HepG2 (cell line): ENCODE measurements around the gene MND1. TPM values are rescaled to one million over a fixed set of nuclear protein-coding genes. Genes with fewer than 3 reads are reported as not detected.

ENCODE experiments used
- ATAC-seq: fragments of 200-7000 bp; cut with Tn5 transposase; 3 replicates; pipeline ENCODE4 v1.9.1; 2020; ENCODE audit warnings: mild to moderate bottlenecking, moderate library complexity
- BruUV-seq: library from RNA; stranded (reverse); fragments of 400-500 nt; replicated peaks from 2 replicates; lab custom pipeline; 2021; lab: Mats Ljungman, UMichigan
- CTCF ChIA-PET: fragments of 300-600 bp; formaldehyde crosslinking; extraction: SDS; loops from one replicate; lab custom pipeline; 2021; ENCODE audit warnings: low total read pairs, inconsistent platforms, low intra/inter-chr PET ratio; lab: Yijun Ruan, JAX
- POLR2A ChIA-PET: fragments of 350-600 bp; sonication (Branson Sonifier 250); formaldehyde crosslinking; loops from one replicate; lab custom pipeline; 2020; ENCODE audit warnings: antibody characterized with exemption, inconsistent platforms; lab: Yijun Ruan, JAX
- DNase-seq: peaks from one replicate; pipeline ENCODE4 v3.0.0-alpha.2; 2015; ENCODE audit warnings: low spot score
- FAIRE-seq: peaks from 3 replicates; lab custom pipeline; 2011; peaks lifted over from hg19 to GRCh38; lab: Jason Lieb, UNC
- H2AFZ ChIP-seq: one replicate; pipeline ENCODE4 v1.6.1; 2011; ENCODE audit warnings: low read length, inconsistent platforms
- H3K27ac ChIP-seq: fragments of 300-600 bp; 3 replicates; pipeline ENCODE4 v1.8.0; 2011; ENCODE audit warnings: mixed run types, mild to moderate bottlenecking, mixed read lengths, low read length, inconsistent platforms; ENCODE audit not compliant: insufficient read depth; ENCODE audit errors: extremely low read length
- H3K27me3 ChIP-seq, 2 experiments: fragments of 200-600 bp in 1 of 2; 2 replicates in 1 of 2; 3 replicates in 1 of 2; pipeline versions ENCODE4 v1.6.0 to v1.8.0; 2011; ENCODE audit warnings: low read length in 2 of 2, mild to moderate bottlenecking in 2 of 2, moderate library complexity in 2 of 2, inconsistent platforms in 1 of 2; ENCODE audit not compliant: insufficient read depth in 2 of 2, control insufficient read depth in 1 of 2
- H3K36me3 ChIP-seq, 2 experiments: fragments of 200-600 bp in 1 of 2; replicated peaks in 1 of 2; 2 replicates in 1 of 2; 3 replicates in 1 of 2; pipeline versions ENCODE4 v1.5.1 to v1.8.0; 2011; ENCODE audit warnings: low read length in 2 of 2, inconsistent platforms in 1 of 2; ENCODE audit not compliant: insufficient read depth in 2 of 2, control insufficient read depth in 1 of 2
- H3K4me1 ChIP-seq: 2 replicates; pipeline ENCODE4 v1.5.1; 2012; ENCODE audit warnings: low read length, inconsistent platforms; ENCODE audit not compliant: insufficient read depth
- H3K4me2 ChIP-seq: 2 replicates; pipeline ENCODE4 v1.6.0; 2011; ENCODE audit warnings: low read depth, low read length, inconsistent platforms
- H3K4me3 ChIP-seq, 3 experiments: fragments of 200-600 bp in 1 of 3; sonication (generic), shearing (Covaris generic) in 1 of 3; replicated peaks in 1 of 3; 2 replicates each; pipeline ENCODE4 v1.5.1; 2011 to 2016; ENCODE audit warnings: low read length in 3 of 3, inconsistent platforms in 2 of 3, low read depth in 2 of 3, mild to moderate bottlenecking in 2 of 3, control low read depth in 1 of 3, mixed read lengths in 1 of 3; ENCODE audit not compliant: insufficient read depth in 1 of 3
- H3K79me2 ChIP-seq: one replicate; pipeline ENCODE4 v1.6.1; 2011; ENCODE audit warnings: low read length, inconsistent platforms; ENCODE audit not compliant: insufficient read depth
- H3K9ac ChIP-seq: 2 replicates; pipeline ENCODE4 v1.6.0; 2011; ENCODE audit warnings: mild to moderate bottlenecking, low read depth, low read length, inconsistent platforms; ENCODE audit not compliant: insufficient read depth
- H3K9me3 ChIP-seq: 2 replicates; pipeline ENCODE4 v1.5.1; 2012; ENCODE audit warnings: mild to moderate bottlenecking, low read length
- H4K20me1 ChIP-seq: 2 replicates; pipeline ENCODE4 v1.6.0; 2011; ENCODE audit warnings: inconsistent platforms, mild to moderate bottlenecking, low read length, moderate library complexity; ENCODE audit not compliant: insufficient read depth
- CHD4 ChIP-seq: fragments of 200-600 bp; sonication (generic); IDR thresholded peaks from 2 replicates; pipeline ENCODE4 v1.7.0; 2017; ENCODE audit warnings: mild to moderate bottlenecking, low read length, borderline replicate concordance
- EZH2 ChIP-seq: conservative IDR thresholded peaks from 2 replicates; pipeline ENCODE4 v1.6.1; 2012; ENCODE audit warnings: mild to moderate bottlenecking, low read depth, low read length, moderate library complexity
- NFE2 ChIP-seq: sonication (generic); formaldehyde crosslinking; IDR thresholded peaks from 2 replicates; pipeline ENCODE4 v1.4.0; 2020; ENCODE audit warnings: missing genetic modification reagents
- POLR2AphosphoS2 ChIP-seq: IDR thresholded peaks from 2 replicates; pipeline ENCODE4 v1.6.1; 2011; ENCODE audit warnings: low read depth, low read length, improper control_type of control experiment
- STAT6 ChIP-seq: sonication (generic); formaldehyde crosslinking; IDR thresholded peaks from 2 replicates; pipeline ENCODE4 v1.4.0; 2020; ENCODE audit warnings: missing genetic modification reagents, mild to moderate bottlenecking, borderline replicate concordance
- ZBTB43 ChIP-seq: sonication (generic); formaldehyde crosslinking; conservative IDR thresholded peaks from 2 replicates; pipeline ENCODE4 v1.4.0; 2020; ENCODE audit warnings: missing genetic modification reagents
- ZNF280B ChIP-seq: sonication (generic); formaldehyde crosslinking; IDR thresholded peaks from 2 replicates; pipeline ENCODE4 v1.5.0; 2020; ENCODE audit warnings: missing genetic modification reagents, mild to moderate bottlenecking, borderline replicate concordance
- WGBS: methylation state at CpG from one replicate; pipeline ENCODE4 v1.1.6; 2017; ENCODE audit warnings: low lambda C conversion rate; 5-methylcytosine and 5-hydroxymethylcytosine counted together
- in situ Hi-C: cut with HindIII; loops from 2 replicates; pipeline ENCODE4 v1.10.0; 2017; ENCODE audit warnings: low pct_unique_long_range_greater_than_20kb; ENCODE audit not compliant: extremely low pct_ligation_motif_present
- intact Hi-C: fragments of 100-400 bp; cut with micrococcal nuclease; formaldehyde crosslinking; loops from one replicate; pipeline ENCODE4 v1.10.0; 2022; ENCODE audit not compliant: unreplicated experiment
- polyA plus RNA-seq, 8 experiments: library from polyadenylated mRNA; depleted of rRNA in 3 of 8; stranded (reverse) in 7 of 8; unstranded in 1 of 8; fragments of >200 nt; fragmentation: Illumina TruSeq in 4 of 8; extraction: Trizol in 4 of 8; gene quantifications; 2 replicates each; pipeline versions ENCODE4 v1.2.1 to v1.2.3, GENCODE V29; 2011 to 2016; ENCODE audit warnings: low read depth in 4 of 8, missing spikeins in 1 of 8, mixed read lengths in 1 of 8; ENCODE audit not compliant: insufficient read depth in 1 of 8
- total RNA-seq, 5 experiments: library from RNA; depleted of rRNA; stranded (reverse); fragments of >200 nt; fragmentation: Illumina TruSeq; extraction: Trizol; gene quantifications; 2 replicates each; pipeline ENCODE4 v1.2.3, GENCODE V29; 2016; ENCODE audit warnings: low read depth in 1 of 5

MND1 gene
- total and polyA plus RNA-seq, 2 of the 13 experiments (the other 11 are each of a cell fraction or from before 2014, with no cell fraction given) = 4.8 to 30.7 TPM

GRCh38 chr4:153439831-153440230 lies 95.3 kb downstream of the MND1 start (continued):
- TF ChIP-seq ZBTB43 (CRISPR knock-in tag) = no peak

- ChIA-PET POLR2A (no interaction called here), CTCF (no interaction called here)
- H3K4me1 ChIP-seq = no peaks in the 10 kb centered on the region
- intact Hi-C loops (no loop called here), in situ Hi-C loops (no loop called here)
- no peaks in the 10 kb centered on the region for H3K27me3 ChIP-seq
- no peak for FAIRE-seq
- H2AFZ ChIP-seq = no peak overlapping the region
- no peaks in the 10 kb centered on the region for H4K20me1 ChIP-seq
- WGBS = 72% methylated on average over 6 of the region's 6 CpGs
- TF ChIP-seq EZH2 (no peak), ZNF280B (CRISPR knock-in tag) (no peak), POLR2AphosphoS2 (no peak), STAT6 (no peak), CHD4 (no peak), NFE2 (CRISPR knock-in tag) (no peak)
- ATAC-seq = no peak
- no peaks in the 10 kb centered on the region for H3K79me2 ChIP-seq
- no peak overlapping the region for H3K4me2 ChIP-seq
- no peak overlapping the region for H3K9ac ChIP-seq
- H3K4me3 ChIP-seq = no peak overlapping the region
- no peak for DNase-seq
- H3K27ac ChIP-seq = no peak overlapping the region
- no TSS peak for BruUV-seq
- no peaks in the 10 kb centered on the region for H3K9me3 ChIP-seq
- no peaks in the 10 kb centered on the region for H3K36me3 ChIP-seq
Measured at GRCh38 chr4:153440475-153440874, 96.0 kb downstream of the MND1 start.
